Stimulated activated CD8-positive, alpha-beta memory T cell treated with anti-CD3 and anti-CD28 coated beads, Interleukin-2, amount 100 ng/mL, for 1 hour (primary cell): ENCODE measurements around the gene DLGAP1.
A peak's percentile ranks its signal among the peaks of the same experiment; 100 is the strongest.

Experiments
- DNase-seq, 2 donors: peaks; one replicate each; pipeline ENCODE4 v3.0.0-alpha.2; 2020; ENCODE audit warnings: low read depth in 2 of 2

DLGAP1 gene

GRCh38 chr18:3692691-3693090, 762.4 kb downstream of the DLGAP1 start:
- no peak for DNase-seq

- no peak for DNase-seq
These were observed 762.9 kb downstream of the DLGAP1 start for GRCh38 chr18:3692113-3692621.

GRCh38 chr18:3691705-3692104, 763.4 kb downstream of the DLGAP1 start:
- no peak for DNase-seq

GRCh38 chr18:3690764-3691066, 764.4 kb downstream of the DLGAP1 start:
- no peak for DNase-seq

GRCh38 chr18:3689986-3690763, 764.9 kb downstream of the DLGAP1 start:
- DNase-seq, result no peak

- no peak for DNase-seq
These were observed 766.0 kb downstream of the DLGAP1 start for GRCh38 chr18:3689091-3689490.

GRCh38 chr18:3688690-3689089, 766.4 kb downstream of the DLGAP1 start:
- DNase-seq, result no peak

- no peak for DNase-seq
These were observed 771.6 kb downstream of the DLGAP1 start for GRCh38 chr18:3683483-3683882.

- no peak for DNase-seq
These were observed 773.0 kb downstream of the DLGAP1 start for GRCh38 chr18:3682061-3682460.

- DNase-seq, result no peak
These were observed 775.9 kb downstream of the DLGAP1 start for GRCh38 chr18:3679241-3679640.

GRCh38 chr18:3675994-3676393, 779.1 kb downstream of the DLGAP1 start:
- DNase-seq, result no peak

- DNase-seq, result no peak
These were observed 779.7 kb downstream of the DLGAP1 start for GRCh38 chr18:3675446-3675845.

- DNase-seq, result no peak
These were observed 783.9 kb downstream of the DLGAP1 start for GRCh38 chr18:3671176-3671575.

GRCh38 chr18:3669376-3669775, 785.7 kb downstream of the DLGAP1 start:
- DNase-seq, result no peak

- no peak for DNase-seq
These were observed 787.6 kb downstream of the DLGAP1 start for GRCh38 chr18:3667255-3668137.

GRCh38 chr18:3666526-3667254, 788.4 kb downstream of the DLGAP1 start:
- no peak for DNase-seq

- DNase-seq, result peak; percentile 47 to 50
These were observed 789.2 kb downstream of the DLGAP1 start for GRCh38 chr18:3665780-3666525.

- DNase-seq, result no peak
These were observed 789.9 kb downstream of the DLGAP1 start for GRCh38 chr18:3665204-3665603.

GRCh38 chr18:3664563-3665178, 790.4 kb downstream of the DLGAP1 start:
- DNase-seq, result no peak

- no peak for DNase-seq
These were observed 791.1 kb downstream of the DLGAP1 start for GRCh38 chr18:3663870-3664512.

- no peak for DNase-seq
These were observed 793.1 kb downstream of the DLGAP1 start for GRCh38 chr18:3661989-3662388.
